HepG2 (cell line): ENCODE data around the gene OR2A7. TPM values are rescaled to one million over a fixed set of nuclear protein-coding genes. Genes with fewer than 3 reads are reported as not detected.
"Not testable (repeated sequence)": the region's sequence is repeated elsewhere in the genome, so short reads cannot be mapped to it uniquely, and the experiment has no call there.

Source experiments
- ATAC-seq: fragments of 200-7000 bp; cut with Tn5 transposase; 3 replicates; pipeline ENCODE4 v1.9.1; 2020; ENCODE audit warnings: mild to moderate bottlenecking, moderate library complexity
- BruUV-seq: library from RNA; stranded (reverse); fragments of 400-500 nt; replicated peaks from 2 replicates; lab custom pipeline; 2021; lab: Mats Ljungman, UMichigan
- CTCF ChIA-PET: fragments of 300-600 bp; formaldehyde crosslinking; extraction: SDS; loops from one replicate; lab custom pipeline; 2021; ENCODE audit warnings: low total read pairs, inconsistent platforms, low intra/inter-chr PET ratio; lab: Yijun Ruan, JAX
- POLR2A ChIA-PET: fragments of 350-600 bp; sonication (Branson Sonifier 250); formaldehyde crosslinking; loops from one replicate; lab custom pipeline; 2020; ENCODE audit warnings: antibody characterized with exemption, inconsistent platforms; lab: Yijun Ruan, JAX
- DNase-seq: peaks from one replicate; pipeline ENCODE4 v3.0.0-alpha.2; 2015; ENCODE audit warnings: low spot score
- FAIRE-seq: peaks from 3 replicates; lab custom pipeline; 2011; peaks lifted over from hg19 to GRCh38; lab: Jason Lieb, UNC
- H2AFZ ChIP-seq: one replicate; pipeline ENCODE4 v1.6.1; 2011; ENCODE audit warnings: low read length, inconsistent platforms
- H3K27ac ChIP-seq: fragments of 300-600 bp; 3 replicates; pipeline ENCODE4 v1.8.0; 2011; ENCODE audit warnings: mixed run types, mild to moderate bottlenecking, mixed read lengths, low read length, inconsistent platforms; ENCODE audit not compliant: insufficient read depth; ENCODE audit errors: extremely low read length
- H3K27me3 ChIP-seq, 2 experiments: fragments of 200-600 bp in 1 of 2; 2 replicates in 1 of 2; 3 replicates in 1 of 2; pipeline versions ENCODE4 v1.6.0 to v1.8.0; 2011; ENCODE audit warnings: low read length in 2 of 2, mild to moderate bottlenecking in 2 of 2, moderate library complexity in 2 of 2, inconsistent platforms in 1 of 2; ENCODE audit not compliant: insufficient read depth in 2 of 2, control insufficient read depth in 1 of 2
- H3K36me3 ChIP-seq, 2 experiments: fragments of 200-600 bp in 1 of 2; replicated peaks in 1 of 2; 2 replicates in 1 of 2; 3 replicates in 1 of 2; pipeline versions ENCODE4 v1.5.1 to v1.8.0; 2011; ENCODE audit warnings: low read length in 2 of 2, inconsistent platforms in 1 of 2; ENCODE audit not compliant: insufficient read depth in 2 of 2, control insufficient read depth in 1 of 2
- H3K4me1 ChIP-seq: 2 replicates; pipeline ENCODE4 v1.5.1; 2012; ENCODE audit warnings: low read length, inconsistent platforms; ENCODE audit not compliant: insufficient read depth
- H3K4me2 ChIP-seq: 2 replicates; pipeline ENCODE4 v1.6.0; 2011; ENCODE audit warnings: low read depth, low read length, inconsistent platforms
- H3K4me3 ChIP-seq, 3 experiments: fragments of 200-600 bp in 1 of 3; sonication (generic), shearing (Covaris generic) in 1 of 3; replicated peaks in 1 of 3; 2 replicates each; pipeline ENCODE4 v1.5.1; 2011 to 2016; ENCODE audit warnings: low read length in 3 of 3, inconsistent platforms in 2 of 3, low read depth in 2 of 3, mild to moderate bottlenecking in 2 of 3, control low read depth in 1 of 3, mixed read lengths in 1 of 3; ENCODE audit not compliant: insufficient read depth in 1 of 3
- H3K79me2 ChIP-seq: one replicate; pipeline ENCODE4 v1.6.1; 2011; ENCODE audit warnings: low read length, inconsistent platforms; ENCODE audit not compliant: insufficient read depth
- H3K9ac ChIP-seq: 2 replicates; pipeline ENCODE4 v1.6.0; 2011; ENCODE audit warnings: mild to moderate bottlenecking, low read depth, low read length, inconsistent platforms; ENCODE audit not compliant: insufficient read depth
- H3K9me3 ChIP-seq: 2 replicates; pipeline ENCODE4 v1.5.1; 2012; ENCODE audit warnings: mild to moderate bottlenecking, low read length
- H4K20me1 ChIP-seq: 2 replicates; pipeline ENCODE4 v1.6.0; 2011; ENCODE audit warnings: inconsistent platforms, mild to moderate bottlenecking, low read length, moderate library complexity; ENCODE audit not compliant: insufficient read depth
- WGBS: methylation state at CpG from one replicate; pipeline ENCODE4 v1.1.6; 2017; ENCODE audit warnings: low lambda C conversion rate; 5-methylcytosine and 5-hydroxymethylcytosine counted together
- in situ Hi-C: cut with HindIII; loops from 2 replicates; pipeline ENCODE4 v1.10.0; 2017; ENCODE audit warnings: low pct_unique_long_range_greater_than_20kb; ENCODE audit not compliant: extremely low pct_ligation_motif_present
- intact Hi-C: fragments of 100-400 bp; cut with micrococcal nuclease; formaldehyde crosslinking; loops from one replicate; pipeline ENCODE4 v1.10.0; 2022; ENCODE audit not compliant: unreplicated experiment
- polyA plus RNA-seq, 8 experiments: library from polyadenylated mRNA; depleted of rRNA in 3 of 8; stranded (reverse) in 7 of 8; unstranded in 1 of 8; fragments of >200 nt; fragmentation: Illumina TruSeq in 4 of 8; extraction: Trizol in 4 of 8; gene quantifications; 2 replicates each; pipeline versions ENCODE4 v1.2.1 to v1.2.3, GENCODE V29; 2011 to 2016; ENCODE audit warnings: low read depth in 4 of 8, missing spikeins in 1 of 8, mixed read lengths in 1 of 8; ENCODE audit not compliant: insufficient read depth in 1 of 8
- total RNA-seq, 5 experiments: library from RNA; depleted of rRNA; stranded (reverse); fragments of >200 nt; fragmentation: Illumina TruSeq; extraction: Trizol; gene quantifications; 2 replicates each; pipeline ENCODE4 v1.2.3, GENCODE V29; 2016; ENCODE audit warnings: low read depth in 1 of 5

Gene OR2A7
- total and polyA plus RNA-seq, 2 of the 13 experiments (the other 11 are each of a cell fraction or from before 2014, with no cell fraction given): not detected

DNA sequence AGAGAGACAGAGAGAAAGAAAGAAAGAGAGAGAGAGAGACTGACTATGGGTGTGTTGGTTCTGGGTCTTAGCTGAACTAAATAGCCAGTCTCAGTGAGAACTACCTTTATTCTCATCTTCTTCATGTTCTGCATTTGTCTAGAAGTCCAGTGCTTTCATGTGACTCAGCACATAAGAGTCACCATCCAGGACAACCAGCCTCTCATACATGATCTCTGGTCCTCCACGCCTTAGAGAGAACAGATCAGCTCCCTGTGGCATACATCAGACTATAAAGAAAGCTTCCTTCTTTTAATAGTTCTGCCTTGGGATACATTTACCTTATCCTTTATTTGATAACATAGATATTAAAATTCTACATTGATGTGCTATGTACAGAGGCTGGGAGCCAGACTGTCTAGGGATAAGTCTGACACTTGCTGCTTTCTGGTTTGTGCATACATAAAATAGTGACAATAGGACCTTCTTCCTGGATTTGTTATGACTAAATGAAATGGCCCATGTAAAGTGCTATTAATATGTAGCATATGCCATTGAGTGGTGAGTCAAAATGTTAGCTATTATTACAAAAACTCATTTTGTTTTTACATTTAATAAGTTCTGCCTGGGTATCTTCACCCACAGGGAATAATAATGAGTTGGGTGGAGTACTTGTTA, 16.8 kb downstream of the OR2A7 start:
- H3K36me3 ChIP-seq, ATAC-seq, CTCF ChIA-PET, H3K27me3 ChIP-seq, H3K79me2 ChIP-seq, H3K27ac ChIP-seq, intact Hi-C loops, H3K4me2 ChIP-seq, H4K20me1 ChIP-seq, in situ Hi-C loops, POLR2A ChIA-PET, DNase-seq, H3K4me3 ChIP-seq, FAIRE-seq, H3K9ac ChIP-seq, BruUV-seq, H3K4me1 ChIP-seq, H2AFZ ChIP-seq, H3K9me3 ChIP-seq: not testable (repeated sequence)
- WGBS: no CpG with 5 or more reads among the region's 1 CpG

DNA sequence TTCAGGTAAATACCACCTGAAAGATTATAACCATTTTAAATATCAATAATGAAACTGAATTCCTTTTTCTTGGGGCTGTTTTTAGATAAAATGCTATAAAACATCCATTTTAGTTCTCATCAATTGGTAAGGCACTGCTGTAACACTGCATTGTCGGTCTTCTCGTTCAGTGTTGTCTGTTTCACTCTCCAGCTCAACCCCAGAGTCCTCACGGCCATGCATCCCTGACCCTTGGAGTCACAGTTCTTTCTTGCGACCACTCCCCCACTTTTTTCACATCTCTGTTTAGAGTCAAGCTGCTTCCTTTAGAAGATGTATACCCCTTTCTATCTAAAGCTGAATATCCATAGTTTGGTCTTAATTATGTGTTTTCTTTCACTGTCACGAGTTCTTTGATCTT, 17.6 kb downstream of the OR2A7 start:
- DNase-seq, H3K4me1 ChIP-seq, intact Hi-C loops, H3K27me3 ChIP-seq, H3K9me3 ChIP-seq, H3K4me3 ChIP-seq, H4K20me1 ChIP-seq, H3K79me2 ChIP-seq, POLR2A ChIA-PET, ATAC-seq, H3K27ac ChIP-seq, in situ Hi-C loops, H3K4me2 ChIP-seq, FAIRE-seq, CTCF ChIA-PET, H2AFZ ChIP-seq, BruUV-seq, H3K36me3 ChIP-seq, H3K9ac ChIP-seq: not testable (repeated sequence)
- no CpG with 5 or more reads among the region's 5 CpGs for WGBS

- H3K27me3 ChIP-seq, H4K20me1 ChIP-seq, H3K9ac ChIP-seq, POLR2A ChIA-PET, H3K4me3 ChIP-seq, BruUV-seq, H3K4me1 ChIP-seq, H3K9me3 ChIP-seq, DNase-seq, in situ Hi-C loops, CTCF ChIA-PET, H3K27ac ChIP-seq, H2AFZ ChIP-seq, FAIRE-seq, intact Hi-C loops, H3K4me2 ChIP-seq, H3K79me2 ChIP-seq, ATAC-seq, H3K36me3 ChIP-seq: not testable (repeated sequence)
- no CpG with 5 or more reads among the region's 2 CpGs for WGBS
These were observed 19.2 kb downstream of the OR2A7 start for GRCh38 chr7:144245372-144245771.

- in situ Hi-C loops, H3K4me3 ChIP-seq, BruUV-seq, H3K4me2 ChIP-seq, H4K20me1 ChIP-seq, H3K27me3 ChIP-seq, H2AFZ ChIP-seq, H3K27ac ChIP-seq, H3K9ac ChIP-seq, H3K36me3 ChIP-seq, CTCF ChIA-PET, DNase-seq, H3K9me3 ChIP-seq, FAIRE-seq, intact Hi-C loops, H3K4me1 ChIP-seq, ATAC-seq, H3K79me2 ChIP-seq, POLR2A ChIA-PET: not testable (repeated sequence)
- 0% methylated on average over 1 of the region's 2 CpGs for WGBS
These were observed 25.2 kb downstream of the OR2A7 start, which contains the start of gene OR2A42 for GRCh38 chr7:144239365-144239764. Gene OR2A42, minus strand, starts transcription at chr7:144239605. Its CDS starts 6,762 bp downstream, at chr7:144232843.
